Adrenal gland (tissue), 5 donors: Measurements from ENCODE around the gene IRF8.

Source experiments
- CTCF ChIP-seq, 6 experiments: fragments of 450-650 bp in 4 of 6; fragments of 200-600 bp in 2 of 6; sonication (generic) in 1 of 6; IDR thresholded peaks; 1 replicate in 5 of 6; 2 replicates in 1 of 6; pipeline versions ENCODE4 v1.5.1 to v1.8.0; 2016 to 2021; ENCODE audit warnings: antibody characterized with exemption in 6 of 6, mild to moderate bottlenecking in 2 of 6, moderate library complexity in 1 of 6
- POLR2A ChIP-seq, 2 donors: fragments of 450-650 bp; IDR thresholded peaks; one replicate each; pipeline ENCODE4 v1.6.1; 2017; ENCODE audit warnings: antibody characterized with exemption in 2 of 2, mild to moderate bottlenecking in 2 of 2, moderate library complexity in 1 of 2
- donor health status: DM: no; HTN: no; CAD: no.

GRCh38 chr16:85923153-85924021 is 24.4 kb downstream of the IRF8 start:
- no peak for TF ChIP-seq CTCF (IDR thresholded peaks at IDR 0.05)
- no peak for TF ChIP-seq POLR2A (IDR thresholded peaks at IDR 0.05)
